ENCODE data around the gene AURKB.
"Not testable (repeated sequence)": the region's sequence is repeated elsewhere in the genome, so short reads cannot be mapped to it uniquely, and the experiment has no call there.

The AURKB gene

DNA sequence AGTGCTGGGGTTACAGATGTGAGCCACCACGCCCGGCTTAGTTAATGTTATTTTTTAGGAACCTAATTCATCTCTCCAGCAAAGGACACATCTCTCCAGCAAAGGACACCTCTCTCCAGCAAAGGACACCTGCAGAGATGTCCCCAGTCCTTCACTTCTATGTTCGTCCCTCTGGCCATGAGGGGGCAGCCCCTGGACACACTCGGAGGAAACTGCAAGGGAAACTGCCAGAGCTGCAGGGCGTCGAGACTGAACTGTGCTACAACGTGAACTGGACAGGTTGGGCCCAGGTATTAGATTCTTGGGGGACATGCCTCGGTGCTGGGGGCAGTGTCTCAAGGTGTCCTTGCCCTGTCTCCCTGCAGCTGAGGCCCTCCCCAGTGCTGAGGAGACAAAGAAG, 43.4 kb upstream of the AURKB start:
- TF ChIP-seq, protein P1, sequence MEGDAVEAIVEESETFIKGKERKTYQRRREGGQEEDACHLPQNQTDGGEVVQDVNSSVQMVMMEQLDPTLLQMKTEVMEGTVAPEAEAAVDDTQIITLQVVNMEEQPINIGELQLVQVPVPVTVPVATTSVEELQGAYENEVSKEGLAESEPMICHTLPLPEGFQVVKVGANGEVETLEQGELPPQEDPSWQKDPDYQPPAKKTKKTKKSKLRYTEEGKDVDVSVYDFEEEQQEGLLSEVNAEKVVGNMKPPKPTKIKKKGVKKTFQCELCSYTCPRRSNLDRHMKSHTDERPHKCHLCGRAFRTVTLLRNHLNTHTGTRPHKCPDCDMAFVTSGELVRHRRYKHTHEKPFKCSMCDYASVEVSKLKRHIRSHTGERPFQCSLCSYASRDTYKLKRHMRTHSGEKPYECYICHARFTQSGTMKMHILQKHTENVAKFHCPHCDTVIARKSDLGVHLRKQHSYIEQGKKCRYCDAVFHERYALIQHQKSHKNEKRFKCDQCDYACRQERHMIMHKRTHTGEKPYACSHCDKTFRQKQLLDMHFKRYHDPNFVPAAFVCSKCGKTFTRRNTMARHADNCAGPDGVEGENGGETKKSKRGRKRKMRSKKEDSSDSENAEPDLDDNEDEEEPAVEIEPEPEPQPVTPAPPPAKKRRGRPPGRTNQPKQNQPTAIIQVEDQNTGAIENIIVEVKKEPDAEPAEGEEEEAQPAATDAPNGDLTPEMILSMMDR (conservative IDR thresholded peaks at IDR 0.05; ENCODE audit: low read depth): no peak
- ChIA-PET CTCF (interaction anchor here (0.8 kb wide), 1 partner anchor 47 kb away, joined by 4 read pairs; no protein-coding TSS in a partner anchor), POLR2A (ENCODE audit: low non-redundant PET) (no interaction called here)
- DNase-seq (ENCODE audit: low spot score): no peak
- no peak overlapping the region for H3K27ac ChIP-seq

GRCh38 chr17:8251411-8251810, 41.0 kb upstream of the AURKB start:
- POLR2A ChIA-PET (ENCODE audit: low non-redundant PET); DNase-seq (ENCODE audit: low spot score): not testable (repeated sequence)
- CTCF ChIA-PET: interaction anchor here (0.6 kb wide), 1 partner anchor 232 kb away, joined by 6 read pairs; no protein-coding TSS in a partner anchor
- peak overlapping the region; percentile 14 for H3K27ac ChIP-seq

GRCh38 chr17:8249621-8250500, 39.5 kb upstream of the AURKB start:
- CTCF ChIA-PET: interaction anchor here (0.5 kb wide), 1 partner anchor 489 kb away, joined by 3 read pairs; no protein-coding TSS in a partner anchor
- no peak for DNase-seq (ENCODE audit: low spot score)
- H3K27ac ChIP-seq: peak overlapping the region; percentile 97
- POLR2A ChIA-PET (ENCODE audit: low non-redundant PET): interaction anchor here (1.0 to 1.8 kb wide), 2 partner anchors 39 to 45 kb away, joined by 3 to 8 read pairs; partner anchors contain the start of genes RANGRF and SLC25A35
- TF ChIP-seq, protein P1 (conservative IDR thresholded peaks at IDR 0.05; ENCODE audit: low read depth): no peak

- POLR2A ChIA-PET (ENCODE audit: low non-redundant PET): interaction anchor here (1.0 to 1.8 kb wide), 2 partner anchors 40 to 46 kb away, joined by 3 to 8 read pairs; partner anchors contain the start of genes RANGRF and SLC25A35
- CTCF ChIA-PET: interaction anchor here (0.5 to 0.8 kb wide), 4 partner anchors 15 to 490 kb away, joined by 3 read pairs; no protein-coding TSS in a partner anchor
- peak; percentile 93 for DNase-seq (ENCODE audit: low spot score)
- H3K27ac ChIP-seq: peak within 1 kb of the TSS; percentile 97
- TF ChIP-seq, protein P1 (conservative IDR thresholded peaks at IDR 0.05; ENCODE audit: low read depth): no peak
Measured at GRCh38 chr17:8248751-8249607, 38.6 kb upstream of the AURKB start, which contains the start of gene PFAS. Gene PFAS, plus strand, starts transcription at chr17:8249289. Its CDS starts 4,649 bp downstream, at chr17:8253938.

DNA sequence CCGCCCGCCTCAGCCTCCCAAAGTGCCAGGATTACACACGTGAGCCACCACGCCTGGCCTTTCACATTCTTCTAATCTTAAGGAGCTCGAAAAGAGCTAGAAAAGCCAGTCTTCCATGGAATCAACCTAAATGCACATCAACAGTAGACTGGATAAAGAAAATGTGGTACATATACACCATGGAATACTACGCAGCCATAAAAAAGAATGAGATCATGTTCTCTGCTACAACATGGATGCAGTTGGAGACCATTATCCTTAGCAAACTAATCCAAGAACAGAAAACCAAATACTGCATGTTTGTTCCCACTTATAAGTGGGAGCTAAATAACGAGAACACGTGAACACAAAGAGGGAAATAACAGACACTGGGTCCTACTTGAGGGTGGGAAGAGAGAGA, 34.4 kb upstream of the AURKB start:
- CTCF ChIA-PET: interaction anchor here (0.6 to 0.8 kb wide), 2 partner anchors 56 to 1554 kb away, joined by 4 to 5 read pairs; no protein-coding TSS in a partner anchor
- TF ChIP-seq, protein P1 (conservative IDR thresholded peaks at IDR 0.05; ENCODE audit: low read depth): no peak

GRCh38 chr17:8243827-8244226, 33.5 kb upstream of the AURKB start:
- DNase-seq (ENCODE audit: low spot score): no peak
- TF ChIP-seq, protein P1 (conservative IDR thresholded peaks at IDR 0.05; ENCODE audit: low read depth): no peak
- no peak overlapping the region for H3K27ac ChIP-seq
- CTCF ChIA-PET: interaction anchor here (0.6 to 0.8 kb wide), 2 partner anchors 57 to 1553 kb away, joined by 4 to 5 read pairs; no protein-coding TSS in a partner anchor
- POLR2A ChIA-PET (ENCODE audit: low non-redundant PET): no interaction called here

More for the DNA sequence above, 34.4 kb upstream of the AURKB start:
- no peak overlapping the region for H3K27ac ChIP-seq
- DNase-seq (ENCODE audit: low spot score): no peak
- POLR2A ChIA-PET (ENCODE audit: low non-redundant PET): no interaction called here

Data from RWPE1 (cell line).